Endothelial cell (in vitro differentiated cells): ENCODE results near the gene CHST9. TPM values are rescaled to one million over a fixed set of nuclear protein-coding genes. Genes with fewer than 3 reads are reported as not detected.

Experiments used
- DNase-seq: peaks from one replicate; pipeline ENCODE4 v3.0.0; 2021; ENCODE audit warnings: low spot score
- H3K27ac Mint-ChIP-seq: one replicate; pipeline ENCODE4 v1.8.0; 2021; ENCODE audit warnings: mixed read lengths, inconsistent platforms; ENCODE audit not compliant: unreplicated experiment
- H3K27me3 Mint-ChIP-seq: one replicate; pipeline ENCODE4 v1.8.0; 2021; ENCODE audit warnings: mild to moderate bottlenecking, moderate library complexity, mixed read lengths, inconsistent platforms; ENCODE audit not compliant: unreplicated experiment
- H3K36me3 Mint-ChIP-seq: one replicate; pipeline ENCODE4 v1.8.0; 2021; ENCODE audit warnings: mild to moderate bottlenecking, low read depth, mixed read lengths, inconsistent platforms; ENCODE audit not compliant: unreplicated experiment
- H3K4me1 Mint-ChIP-seq: one replicate; pipeline ENCODE4 v1.8.0; 2021; ENCODE audit warnings: mild to moderate bottlenecking, mixed read lengths, inconsistent platforms; ENCODE audit not compliant: unreplicated experiment
- H3K4me3 Mint-ChIP-seq: one replicate; pipeline ENCODE4 v1.8.0; 2021; ENCODE audit warnings: mild to moderate bottlenecking, mixed read lengths, inconsistent platforms; ENCODE audit not compliant: unreplicated experiment
- H3K9me3 Mint-ChIP-seq: one replicate; pipeline ENCODE4 v1.8.0; 2021; ENCODE audit warnings: mixed read lengths, inconsistent platforms; ENCODE audit not compliant: unreplicated experiment
- total RNA-seq: library from RNA; stranded (reverse); fragmentation: NEBNext Ultra II Directional; extraction: Animal tissue kit (Norgen Biotek cat#: 25700); gene quantifications from one replicate; pipeline ENCODE4 v1.2.1, GENCODE V29; 2021; ENCODE audit not compliant: unreplicated experiment
- TF ChIP-seq, protein P1 (sequence below): fragments of 200-600 bp; sonication (generic); IDR thresholded peaks from one replicate; pipeline ENCODE4 v1.5.0; 2021; ENCODE audit warnings: antibody characterized with exemption; ENCODE audit not compliant: unreplicated experiment

The CHST9 gene
- total RNA-seq, 1 donor from 2014 or later = 4.7 TPM

DNA sequence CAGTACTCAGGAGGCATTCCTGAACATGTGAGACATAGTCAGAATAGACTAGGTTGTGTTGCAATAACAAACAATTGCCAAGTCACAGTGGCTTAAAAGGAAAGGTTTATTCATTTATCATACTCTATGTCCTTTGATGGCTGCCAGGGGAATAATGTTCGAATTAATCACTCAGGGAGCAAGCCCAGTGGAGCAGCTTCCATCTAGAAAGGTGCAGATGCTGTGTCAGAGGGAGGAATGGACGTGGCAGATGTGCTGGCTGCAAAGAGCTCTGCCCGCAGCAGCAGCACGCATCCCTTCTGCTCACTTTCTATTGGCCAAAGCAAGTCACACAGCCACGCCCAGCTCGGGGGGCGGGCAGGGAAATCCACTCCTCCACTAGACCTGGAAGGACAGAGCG is 213.7 kb downstream of the CHST9 start:
- H3K27me3 Mint-ChIP-seq = peaks cover 3% of the 10 kb centered on the region
- no peak for DNase-seq
- no peak overlapping the region for H3K27ac Mint-ChIP-seq
- H3K4me1 Mint-ChIP-seq = peaks cover 4% of the 10 kb centered on the region
- no peak overlapping the region for H3K4me3 Mint-ChIP-seq
- TF ChIP-seq, protein P1, sequence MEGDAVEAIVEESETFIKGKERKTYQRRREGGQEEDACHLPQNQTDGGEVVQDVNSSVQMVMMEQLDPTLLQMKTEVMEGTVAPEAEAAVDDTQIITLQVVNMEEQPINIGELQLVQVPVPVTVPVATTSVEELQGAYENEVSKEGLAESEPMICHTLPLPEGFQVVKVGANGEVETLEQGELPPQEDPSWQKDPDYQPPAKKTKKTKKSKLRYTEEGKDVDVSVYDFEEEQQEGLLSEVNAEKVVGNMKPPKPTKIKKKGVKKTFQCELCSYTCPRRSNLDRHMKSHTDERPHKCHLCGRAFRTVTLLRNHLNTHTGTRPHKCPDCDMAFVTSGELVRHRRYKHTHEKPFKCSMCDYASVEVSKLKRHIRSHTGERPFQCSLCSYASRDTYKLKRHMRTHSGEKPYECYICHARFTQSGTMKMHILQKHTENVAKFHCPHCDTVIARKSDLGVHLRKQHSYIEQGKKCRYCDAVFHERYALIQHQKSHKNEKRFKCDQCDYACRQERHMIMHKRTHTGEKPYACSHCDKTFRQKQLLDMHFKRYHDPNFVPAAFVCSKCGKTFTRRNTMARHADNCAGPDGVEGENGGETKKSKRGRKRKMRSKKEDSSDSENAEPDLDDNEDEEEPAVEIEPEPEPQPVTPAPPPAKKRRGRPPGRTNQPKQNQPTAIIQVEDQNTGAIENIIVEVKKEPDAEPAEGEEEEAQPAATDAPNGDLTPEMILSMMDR = no peak
- H3K36me3 Mint-ChIP-seq = no peaks in the 10 kb centered on the region
- no peaks in the 10 kb centered on the region for H3K9me3 Mint-ChIP-seq

DNA sequence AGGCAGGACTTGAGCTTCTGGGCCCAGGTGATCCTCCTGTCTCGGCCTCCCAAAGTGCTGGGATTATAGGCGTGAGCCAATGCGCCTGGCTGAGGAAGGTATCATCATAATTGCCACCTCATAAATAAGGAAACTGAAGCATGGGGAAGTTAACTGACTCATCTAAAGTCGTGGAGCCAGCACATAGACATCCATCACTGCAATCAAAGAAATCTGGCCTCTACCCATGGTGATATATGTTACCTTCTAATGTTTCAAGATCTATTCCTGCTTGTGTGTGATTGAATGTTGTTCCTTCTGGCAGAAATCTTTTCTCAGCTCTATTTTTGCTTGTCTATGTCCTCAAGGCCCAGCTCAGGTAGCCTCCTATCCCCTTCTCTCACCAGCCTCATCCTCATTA is 214.5 kb downstream of the CHST9 start:
- H3K36me3 Mint-ChIP-seq = no peaks in the 10 kb centered on the region
- no peak overlapping the region for H3K4me3 Mint-ChIP-seq
- TF ChIP-seq, protein P1 = no peak
- no peak for DNase-seq
- no peaks in the 10 kb centered on the region for H3K4me1 Mint-ChIP-seq
- no peaks in the 10 kb centered on the region for H3K9me3 Mint-ChIP-seq
- no peak overlapping the region for H3K27ac Mint-ChIP-seq
- H3K27me3 Mint-ChIP-seq = peaks cover 3% of the 10 kb centered on the region

DNA sequence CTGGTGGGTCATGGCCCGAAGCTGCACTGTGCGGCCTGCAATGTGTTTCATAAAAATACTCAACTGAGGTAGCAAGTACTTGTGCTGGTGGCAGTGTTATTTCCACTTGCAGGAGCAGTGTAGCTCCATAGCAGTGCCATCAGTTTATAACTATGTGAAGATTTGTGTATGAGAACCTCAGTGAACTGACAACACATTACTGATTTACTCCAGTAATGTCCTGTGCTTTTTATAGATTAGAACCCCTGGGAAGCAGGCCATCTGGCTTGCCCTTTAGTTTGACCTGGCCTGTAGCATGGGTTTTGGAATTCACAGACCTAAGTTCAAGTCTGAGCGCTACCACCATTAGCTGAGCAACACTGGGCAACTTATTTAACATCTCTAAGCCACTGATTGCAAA is 219.9 kb downstream of the CHST9 start:
- TF ChIP-seq, protein P1 = no peak
- no peak overlapping the region for H3K4me3 Mint-ChIP-seq
- no peak overlapping the region for H3K27ac Mint-ChIP-seq
- H3K36me3 Mint-ChIP-seq = no peaks in the 10 kb centered on the region
- no peaks in the 10 kb centered on the region for H3K4me1 Mint-ChIP-seq
- DNase-seq = no peak
- H3K9me3 Mint-ChIP-seq = no peaks in the 10 kb centered on the region
- H3K27me3 Mint-ChIP-seq = peaks cover 2% of the 10 kb centered on the region

DNA sequence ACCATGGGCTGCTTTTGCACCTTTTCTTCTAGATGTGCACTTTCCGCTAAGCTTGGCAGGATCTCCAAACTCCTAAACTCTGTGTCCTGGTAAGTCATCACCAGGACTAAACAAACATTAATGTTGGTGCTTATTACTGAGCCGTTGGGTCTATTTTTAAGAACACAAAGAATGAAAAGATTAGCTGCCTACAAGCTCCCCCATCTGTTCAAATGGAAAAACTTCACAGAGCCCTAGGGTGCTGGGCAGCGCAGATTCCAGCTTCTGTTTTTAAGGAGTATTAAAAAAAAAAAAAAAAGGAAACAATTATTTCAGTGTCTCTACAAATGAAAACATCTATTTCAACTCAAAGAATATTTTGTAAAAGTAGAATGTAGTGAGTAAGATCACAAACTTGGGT is 221.8 kb downstream of the CHST9 start:
- H3K27me3 Mint-ChIP-seq = peaks cover 2% of the 10 kb centered on the region
- TF ChIP-seq, protein P1 = no peak
- no peaks in the 10 kb centered on the region for H3K4me1 Mint-ChIP-seq
- DNase-seq = no peak
- H3K36me3 Mint-ChIP-seq = no peaks in the 10 kb centered on the region
- no peaks in the 10 kb centered on the region for H3K9me3 Mint-ChIP-seq
- no peak overlapping the region for H3K4me3 Mint-ChIP-seq
- H3K27ac Mint-ChIP-seq = no peak overlapping the region

DNA sequence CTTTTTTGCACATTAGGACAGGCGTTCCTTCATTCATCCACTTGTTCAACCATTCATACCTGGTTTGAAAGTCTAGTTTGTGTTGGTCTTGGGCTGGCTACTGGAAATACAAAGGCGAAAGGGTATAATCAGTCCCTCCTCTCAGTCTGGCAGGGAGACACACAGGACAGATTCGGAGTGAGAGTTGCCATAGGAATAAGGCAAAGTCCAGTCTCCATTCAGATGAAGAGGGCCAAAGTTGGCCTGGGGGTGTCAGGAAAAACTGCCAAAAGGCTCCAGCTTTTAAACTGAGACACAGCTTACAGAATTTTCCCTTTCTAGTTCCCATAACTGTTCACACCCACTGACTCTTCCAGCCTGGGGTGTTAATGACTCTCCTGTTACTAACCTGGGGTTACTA is 223.3 kb downstream of the CHST9 start:
- Mint-ChIP-seq H3K36me3 (no peaks in the 10 kb centered on the region), H3K9me3 (no peaks in the 10 kb centered on the region), H3K4me1 (no peaks in the 10 kb centered on the region), H3K4me3 (no peak overlapping the region), H3K27ac (no peak overlapping the region), H3K27me3 (peaks cover 4% of the 10 kb centered on the region)
- DNase-seq = no peak
- TF ChIP-seq, protein P1 = no peak
